ENCODE results near the gene TIMELESS.

- no peak for TF ChIP-seq EZH2 (IDR thresholded peaks at IDR 0.05; ENCODE audit: borderline replicate concordance)
- no peak for TF ChIP-seq CTCF (IDR thresholded peaks at IDR 0.05; ENCODE audit: poor library complexity)
Measured at GRCh38 chr12:56477521-56478225, 28.4 kb upstream of the TIMELESS start.

All from hepatocyte (in vitro differentiated cells).